ELR (cell line): Measurements from ENCODE around the gene ZNF598.
"Not testable (repeated sequence)": the region's sequence is repeated elsewhere in the genome, so short reads cannot be mapped to it uniquely, and the experiment has no call there.

Source experiments
- DNase-seq: peaks from one replicate; pipeline ENCODE4 v3.0.0-alpha.2; 2015; ENCODE audit warnings: low read depth

ZNF598 gene

GRCh38 chr16:1958143-1958491, 51.5 kb downstream of the ZNF598 start:
- not testable (repeated sequence) for DNase-seq

GRCh38 chr16:1957434-1958142, 52.0 kb downstream of the ZNF598 start:
- not testable (repeated sequence) for DNase-seq

GRCh38 chr16:1953734-1954133, 55.9 kb downstream of the ZNF598 start:
- no peak for DNase-seq

GRCh38 chr16:1950559-1950958, 59.1 kb downstream of the ZNF598 start:
- no peak for DNase-seq

- no peak for DNase-seq
Observed at GRCh38 chr16:1950047-1950446, 59.6 kb downstream of the ZNF598 start.

GRCh38 chr16:1949507-1949906, 60.1 kb downstream of the ZNF598 start:
- no peak for DNase-seq
